HEK293T (cell line): ENCODE results near the gene DCDC1.

Source experiments
- ARNT ChIP-seq: fragments of 450-650 bp; IDR thresholded peaks from 2 replicates; pipeline ENCODE4 v1.6.1; 2017; ENCODE audit warnings: mild to moderate bottlenecking
- BHLHE40 ChIP-seq: fragments of 450-650 bp; IDR thresholded peaks from 2 replicates; pipeline ENCODE4 v1.6.1; 2016; ENCODE audit warnings: mild to moderate bottlenecking, moderate library complexity, borderline replicate concordance
- CTBP1 ChIP-seq: fragments of 450-650 bp; IDR thresholded peaks from 2 replicates; pipeline ENCODE4 v1.6.1; 2016; ENCODE audit warnings: borderline replicate concordance
- ELF4 ChIP-seq: fragments of 450-650 bp; IDR thresholded peaks from 2 replicates; pipeline ENCODE4 v1.6.1; 2017; ENCODE audit warnings: antibody characterized with exemption
- FOXA1 ChIP-seq: fragments of 450-650 bp; IDR thresholded peaks from 2 replicates; pipeline ENCODE4 v1.6.1; 2016; ENCODE audit warnings: mild to moderate bottlenecking
- FOXM1 ChIP-seq: fragments of 450-650 bp; IDR thresholded peaks from 2 replicates; pipeline ENCODE4 v1.6.1; 2017; ENCODE audit warnings: mild to moderate bottlenecking, borderline replicate concordance
- L3MBTL2 ChIP-seq: fragments of 450-650 bp; conservative IDR thresholded peaks from 2 replicates; pipeline ENCODE4 v1.6.1; 2016; ENCODE audit warnings: mild to moderate bottlenecking
- LEF1 ChIP-seq: fragments of 450-650 bp; IDR thresholded peaks from 2 replicates; pipeline ENCODE4 v1.6.1; 2017; ENCODE audit warnings: mild to moderate bottlenecking, borderline replicate concordance
- NFRKB ChIP-seq: fragments of 450-650 bp; IDR thresholded peaks from 2 replicates; pipeline ENCODE4 v1.6.1; 2016; ENCODE audit warnings: mild to moderate bottlenecking, moderate library complexity
- SP1 ChIP-seq: fragments of 450-650 bp; IDR thresholded peaks from 2 replicates; pipeline ENCODE4 v1.6.1; 2017
- SUZ12 ChIP-seq: fragments of 450-650 bp; IDR thresholded peaks from 2 replicates; pipeline ENCODE4 v1.6.1; 2016; ENCODE audit warnings: mild to moderate bottlenecking
- TARDBP ChIP-seq: fragments of 450-650 bp; IDR thresholded peaks from 2 replicates; pipeline ENCODE4 v1.6.1; 2016

DNA sequence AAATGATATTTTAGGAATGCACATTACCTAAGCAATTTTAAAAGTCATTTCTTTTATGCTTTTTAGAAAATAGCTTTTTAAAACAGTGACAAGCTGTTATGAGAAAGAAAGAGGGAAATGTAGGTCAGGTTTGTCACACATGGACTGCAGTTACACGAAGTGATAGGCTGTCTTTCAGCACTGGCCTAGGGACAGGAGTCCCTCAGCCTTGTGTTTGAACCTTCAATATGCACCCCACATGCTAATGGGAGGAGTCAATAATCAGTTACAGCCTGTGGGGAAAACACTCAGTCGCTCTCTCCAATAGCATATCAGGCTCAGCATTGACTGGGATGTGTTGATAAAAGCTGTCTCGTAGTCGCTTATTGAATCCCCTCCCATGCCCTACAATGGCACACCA, 45.9 kb upstream of the DCDC1 start:
- no peak for TF ChIP-seq SP1
- no peak for TF ChIP-seq SUZ12
- no peak for TF ChIP-seq ARNT
- no peak for TF ChIP-seq LEF1
- TF ChIP-seq TARDBP = no peak
- TF ChIP-seq FOXM1 = no peak
- TF ChIP-seq FOXA1 = no peak
- TF ChIP-seq BHLHE40 = no peak
- no peak for TF ChIP-seq ELF4
- TF ChIP-seq NFRKB = no peak
- no peak for TF ChIP-seq L3MBTL2
- no peak for TF ChIP-seq CTBP1
